Esophagus muscularis mucosa (tissue), 3 donors: ENCODE results near the gene CTSW.

ENCODE experiments used
- CTCF ChIP-seq, 3 experiments: fragments of 200-600 bp in 2 of 3; fragments of 450-650 bp in 1 of 3; sonication (generic) in 2 of 3; IDR thresholded peaks; one replicate each; pipeline ENCODE4 v1.5.1; 2017 to 2019; ENCODE audit warnings: antibody characterized with exemption in 3 of 3, mild to moderate bottlenecking in 2 of 3, moderate library complexity in 1 of 3
- EP300 ChIP-seq: sonication (generic); formaldehyde crosslinking; IDR thresholded peaks from one replicate; pipeline ENCODE4 v1.6.1; 2017; ENCODE audit warnings: antibody characterized with exemption

GRCh38 chr11:65880027-65880426, 390 bp downstream of the CTSW start:
- TF ChIP-seq CTCF (IDR thresholded peaks at IDR 0.05), result no peak
- TF ChIP-seq EP300, result no peak
